Measurements from ENCODE around the gene CENPN. TPM values are rescaled to one million over a fixed set of nuclear protein-coding genes. Genes with fewer than 3 reads are reported as not detected.

The CENPN gene
- total RNA-seq, 1 donor = 19.9 TPM

- H2AFZ ChIP-seq (ENCODE audit: low read length) = no peak overlapping the region
- peak overlapping the region; percentile 71 for H3K4me2 ChIP-seq (ENCODE audit: insufficient read depth, low read length)
Measured at GRCh38 chr16:80993834-80994233, 13.2 kb upstream of the CENPN start.

GRCh38 chr16:80994451-80994850 lies 12.6 kb upstream of the CENPN start:
- H3K27ac ChIP-seq (ENCODE audit: low read depth, low read length) = peak overlapping the region; percentile 83
- H2AFZ ChIP-seq (ENCODE audit: low read length) = no peak overlapping the region
- H3K9me3 ChIP-seq (ENCODE audit: low read depth, low read length) = no peaks in the 10 kb centered on the region
- TF ChIP-seq CTCF (IDR thresholded peaks at IDR 0.05; ENCODE audit: extremely low read depth, low read depth, low read length) = no peak
- no peaks in the 10 kb centered on the region for H3K36me3 ChIP-seq (ENCODE audit: insufficient read depth, low read length)
- no peaks in the 10 kb centered on the region for H3K27me3 ChIP-seq (ENCODE audit: insufficient read depth, low read length)
- DNase-seq (ENCODE audit: insufficient read length, low spot score, missing footprints) = no peak
- H3K4me2 ChIP-seq (ENCODE audit: insufficient read depth, low read length) = peak overlapping the region; percentile 71
- H3K79me2 ChIP-seq (ENCODE audit: insufficient read depth, low read length) = peaks cover 73% of the 10 kb centered on the region
- no peak overlapping the region for H3K4me3 ChIP-seq (ENCODE audit: insufficient read depth, low read length)
- peaks cover 50% of the 10 kb centered on the region for H3K4me1 ChIP-seq (ENCODE audit: insufficient read depth, low read length)
- H4K20me1 ChIP-seq (ENCODE audit: insufficient read depth, low read length) = no peaks in the 10 kb centered on the region

More at GRCh38 chr16:80993834-80994233, 13.2 kb upstream of the CENPN start:
- Histone ChIP-seq H3K4me1 (ENCODE audit: insufficient read depth, low read length) (peaks cover 50% of the 10 kb centered on the region), H4K20me1 (ENCODE audit: insufficient read depth, low read length) (no peaks in the 10 kb centered on the region), H3K36me3 (ENCODE audit: insufficient read depth, low read length) (no peaks in the 10 kb centered on the region), H3K4me3 (ENCODE audit: insufficient read depth, low read length) (no peak overlapping the region), H3K9me3 (ENCODE audit: low read depth, low read length) (no peaks in the 10 kb centered on the region), H3K27me3 (ENCODE audit: insufficient read depth, low read length) (no peaks in the 10 kb centered on the region), H3K79me2 (ENCODE audit: insufficient read depth, low read length) (peaks cover 73% of the 10 kb centered on the region), H3K27ac (ENCODE audit: low read depth, low read length) (peak overlapping the region; percentile 83)
- no peak for TF ChIP-seq CTCF (IDR thresholded peaks at IDR 0.05; ENCODE audit: extremely low read depth, low read depth, low read length)
- no peak for DNase-seq (ENCODE audit: insufficient read length, low spot score, missing footprints)

- TF ChIP-seq CTCF (IDR thresholded peaks at IDR 0.05; ENCODE audit: extremely low read depth, low read depth, low read length) = no peak
- Histone ChIP-seq H2AFZ (ENCODE audit: low read length) (peak overlapping the region; percentile 13), H3K4me1 (ENCODE audit: insufficient read depth, low read length) (peaks cover 37% of the 10 kb centered on the region), H3K36me3 (ENCODE audit: insufficient read depth, low read length) (no peaks in the 10 kb centered on the region), H3K9me3 (ENCODE audit: low read depth, low read length) (no peaks in the 10 kb centered on the region), H3K27ac (ENCODE audit: low read depth, low read length) (peak overlapping the region; percentile 32), H3K27me3 (ENCODE audit: insufficient read depth, low read length) (no peaks in the 10 kb centered on the region), H3K4me3 (ENCODE audit: insufficient read depth, low read length) (peak overlapping the region; percentile 34), H3K4me2 (ENCODE audit: insufficient read depth, low read length) (peak overlapping the region; percentile 72), H4K20me1 (ENCODE audit: insufficient read depth, low read length) (no peaks in the 10 kb centered on the region), H3K79me2 (ENCODE audit: insufficient read depth, low read length) (peaks cover 75% of the 10 kb centered on the region)
- DNase-seq (ENCODE audit: insufficient read length, low spot score, missing footprints) = no peak
Measured at GRCh38 chr16:80996688-80997138, 10.3 kb upstream of the CENPN start.

- Histone ChIP-seq H2AFZ (ENCODE audit: low read length) (peak overlapping the region; percentile 13), H3K4me3 (ENCODE audit: insufficient read depth, low read length) (peak overlapping the region; percentile 34), H3K27ac (ENCODE audit: low read depth, low read length) (peak overlapping the region; percentile 32), H3K79me2 (ENCODE audit: insufficient read depth, low read length) (peaks cover 75% of the 10 kb centered on the region), H3K27me3 (ENCODE audit: insufficient read depth, low read length) (no peaks in the 10 kb centered on the region), H4K20me1 (ENCODE audit: insufficient read depth, low read length) (no peaks in the 10 kb centered on the region), H3K4me2 (ENCODE audit: insufficient read depth, low read length) (peak overlapping the region; percentile 72), H3K9me3 (ENCODE audit: low read depth, low read length) (no peaks in the 10 kb centered on the region), H3K36me3 (ENCODE audit: insufficient read depth, low read length) (no peaks in the 10 kb centered on the region), H3K4me1 (ENCODE audit: insufficient read depth, low read length) (peaks cover 32% of the 10 kb centered on the region)
- no peak for TF ChIP-seq CTCF (IDR thresholded peaks at IDR 0.05; ENCODE audit: extremely low read depth, low read depth, low read length)
- DNase-seq (ENCODE audit: insufficient read length, low spot score, missing footprints) = no peak
Measured at GRCh38 chr16:80997139-80997798, 9.7 kb upstream of the CENPN start.

All from osteoblast (primary cell).